Naive thymus-derived CD4-positive, alpha-beta T cell (primary cell): ENCODE measurements around the gene KIDINS220. TPM values are rescaled to one million over a fixed set of nuclear protein-coding genes. Genes with fewer than 3 reads are reported as not detected.

Source experiments
- ATAC-seq: fragments of 150-1000 bp; cut with Tn5 transposase; 2 replicates; pipeline ENCODE4 v1.10.0; 2021; ENCODE audit warnings: mild to moderate bottlenecking, moderate library complexity
- CTCF ChIA-PET: fragments of 350-600 bp; sonication (Branson Sonifier 250); formaldehyde crosslinking; loops from one replicate; lab custom pipeline; 2021; ENCODE audit warnings: antibody characterized with exemption; lab: Charles Lee
- POLR2A ChIA-PET: fragments of 350-600 bp; sonication (Branson Sonifier 250); formaldehyde crosslinking; loops from one replicate; lab custom pipeline; 2021; ENCODE audit warnings: antibody characterized with exemption, inconsistent platforms; lab: Charles Lee
- DNase-seq, 9 donors: peaks; one replicate each; pipeline versions ENCODE4 v3.0.0 to v3.0.0-alpha.2; 2020 to 2022; ENCODE audit warnings: mixed read lengths in 1 of 9
- H3K27ac ChIP-seq: one replicate; pipeline ENCODE4 v1.7.0; 2013; ENCODE audit warnings: mild to moderate bottlenecking, low read depth, low read length, moderate library complexity
- H3K27me3 ChIP-seq, 2 donors: one replicate each; pipeline ENCODE4 v1.7.0; 2013; ENCODE audit warnings: low read length in 2 of 2, mild to moderate bottlenecking in 2 of 2, moderate library complexity in 2 of 2; ENCODE audit not compliant: control insufficient read depth in 2 of 2, insufficient read depth in 2 of 2
- H3K36me3 ChIP-seq, 3 experiments: 1 replicate in 2 of 3; 2 replicates in 1 of 3; pipeline ENCODE4 v1.7.0; 2013; ENCODE audit warnings: low read length in 3 of 3, mild to moderate bottlenecking in 3 of 3, moderate library complexity in 1 of 3; ENCODE audit not compliant: insufficient read depth in 3 of 3, control insufficient read depth in 2 of 3
- H3K4me1 ChIP-seq, 2 donors: one replicate each; pipeline ENCODE4 v1.7.0; 2013; ENCODE audit warnings: low read length in 2 of 2, mild to moderate bottlenecking in 2 of 2, moderate library complexity in 1 of 2; ENCODE audit not compliant: control insufficient read depth in 2 of 2, insufficient read depth in 2 of 2
- H3K4me3 ChIP-seq: 2 replicates; pipeline ENCODE4 v1.7.0; 2013; ENCODE audit warnings: mild to moderate bottlenecking, low read length
- H3K9me3 ChIP-seq, 3 experiments: 1 replicate in 2 of 3; 2 replicates in 1 of 3; pipeline ENCODE4 v1.7.0; 2013; ENCODE audit warnings: low read length in 3 of 3; ENCODE audit not compliant: control insufficient read depth in 2 of 3
- H3K27ac Mint-ChIP-seq, 9 donors: one replicate each; pipeline ENCODE4 v1.8.0; 2020 to 2022; ENCODE audit warnings: mixed read lengths in 9 of 9, mild to moderate bottlenecking in 8 of 9, moderate library complexity in 5 of 9, inconsistent platforms in 2 of 9
- H3K27me3 Mint-ChIP-seq, 5 donors: one replicate each; pipeline ENCODE4 v1.8.0; 2021 to 2022; ENCODE audit warnings: mixed read lengths in 5 of 5, mild to moderate bottlenecking in 1 of 5
- H3K36me3 Mint-ChIP-seq, 5 donors: one replicate each; pipeline ENCODE4 v1.8.0; 2020 to 2022; ENCODE audit warnings: mixed read lengths in 5 of 5, mild to moderate bottlenecking in 3 of 5, inconsistent platforms in 1 of 5
- H3K4me1 Mint-ChIP-seq, 7 donors: one replicate each; pipeline ENCODE4 v1.8.0; 2020 to 2022; ENCODE audit warnings: mixed read lengths in 7 of 7, mild to moderate bottlenecking in 3 of 7, inconsistent platforms in 1 of 7
- H3K4me3 Mint-ChIP-seq, 10 donors: one replicate each; pipeline ENCODE4 v1.8.0; 2020 to 2022; ENCODE audit warnings: mild to moderate bottlenecking in 10 of 10, mixed read lengths in 10 of 10, moderate library complexity in 6 of 10, inconsistent platforms in 2 of 10
- H3K9me3 Mint-ChIP-seq, 11 donors: one replicate each; pipeline ENCODE4 v1.8.0; 2020 to 2022; ENCODE audit warnings: mixed read lengths in 11 of 11, mild to moderate bottlenecking in 4 of 11, inconsistent platforms in 1 of 11, moderate library complexity in 1 of 11
- intact Hi-C, 2 donors: fragments of 100-400 bp; cut with micrococcal nuclease; formaldehyde crosslinking; loops; one replicate each; pipeline ENCODE4 v1.15.1; 2023
- polyA plus RNA-seq, 2 donors: library from polyadenylated mRNA; unstranded; fragments of 300-500 nt; fragmentation: Illumina TruSeq; gene quantifications; one replicate each; pipeline ENCODE4 v1.2.3, GENCODE V29; 2021
- total RNA-seq, 6 experiments: library from RNA in 5 of 6; stranded (reverse) in 5 of 6; gene quantifications; 1 replicate in 5 of 6; 2 replicates in 1 of 6; pipeline ENCODE4 v1.2.3 and lab custom pipeline; 2021 to 2026

KIDINS220 gene
- total and polyA plus RNA-seq, 7 experiments from 2014 or later, result 23.8 to 54.3 (median 43.0) TPM

GRCh38 chr2:8774371-8774770 lies 63.0 kb downstream of the KIDINS220 start:
- H3K27ac Mint-ChIP-seq, result peak overlapping the region in 1 of 9 donors; percentile 0
- Histone ChIP-seq H3K4me1 (no peaks in the 10 kb centered on the region), H3K27ac (no peak overlapping the region), H3K9me3 (no peaks in the 10 kb centered on the region), H3K27me3 (no peaks in the 10 kb centered on the region), H3K4me3 (no peak overlapping the region), H3K36me3 (peaks cover 0 to 46% (median 11%) of the 10 kb centered on the region in 3 experiments)
- H3K36me3 Mint-ChIP-seq, result peaks cover 15 to 64% (median 49%) of the 10 kb centered on the region in 5 donors
- ChIA-PET POLR2A (no interaction called here), CTCF (no interaction called here)
- H3K4me3 Mint-ChIP-seq, result no peak overlapping the region
- H3K9me3 Mint-ChIP-seq, result peaks cover 0 to 1% (median 0%) of the 10 kb centered on the region in 11 donors
- intact Hi-C loops, result no loop called here
- H3K27me3 Mint-ChIP-seq, result no peaks in the 10 kb centered on the region
- ATAC-seq, result no peak
- peaks cover 0 to 7% (median 0%) of the 10 kb centered on the region in 7 donors for H3K4me1 Mint-ChIP-seq
- no peak for DNase-seq

- H3K27ac Mint-ChIP-seq, result peak overlapping the region in 3 of 9 donors; percentile 48 to 87 (median 53)
- CTCF ChIA-PET, result no interaction called here
Measured at GRCh38 chr2:8767324-8767723, 70.1 kb downstream of the KIDINS220 start.

GRCh38 chr2:8761529-8762164 lies 75.8 kb downstream of the KIDINS220 start:
- Mint-ChIP-seq H3K9me3 (peaks cover 0 to 9% (median 3%) of the 10 kb centered on the region in 11 donors), H3K27me3 (no peaks in the 10 kb centered on the region), H3K4me3 (no peak overlapping the region), H3K36me3 (peaks cover 20 to 66% (median 46%) of the 10 kb centered on the region in 5 donors), H3K4me1 (peaks cover 0 to 10% (median 0%) of the 10 kb centered on the region in 7 donors), H3K27ac (no peak overlapping the region)
- intact Hi-C loops, result loop anchor here (1.0 to 2.0 kb wide), 5 partner anchors 69 to 1664 kb away; no protein-coding TSS in a partner anchor
- Histone ChIP-seq H3K36me3 (peaks cover 0 to 23% (median 0%) of the 10 kb centered on the region in 3 experiments), H3K4me3 (no peak overlapping the region), H3K27ac (no peak overlapping the region), H3K4me1 (no peaks in the 10 kb centered on the region), H3K9me3 (peaks cover 0 to 1% (median 0%) of the 10 kb centered on the region in 3 experiments), H3K27me3 (no peaks in the 10 kb centered on the region)
- peak in 4 of 9 donors; percentile 1 to 17 (median 10) for DNase-seq
- no peak for ATAC-seq
- POLR2A ChIA-PET, result no interaction called here
- CTCF ChIA-PET, result no interaction called here

More at GRCh38 chr2:8767324-8767723, 70.1 kb downstream of the KIDINS220 start:
- Histone ChIP-seq H3K36me3 (peaks cover 0 to 19% (median 0%) of the 10 kb centered on the region in 3 experiments), H3K27ac (no peak overlapping the region), H3K4me3 (no peak overlapping the region), H3K9me3 (no peaks in the 10 kb centered on the region), H3K27me3 (no peaks in the 10 kb centered on the region), H3K4me1 (no peaks in the 10 kb centered on the region)
- DNase-seq (no peak), ATAC-seq (no peak)
- POLR2A ChIA-PET, result no interaction called here
- Mint-ChIP-seq H3K4me3 (no peak overlapping the region), H3K36me3 (peaks cover 9 to 51% (median 37%) of the 10 kb centered on the region in 5 donors), H3K27me3 (no peaks in the 10 kb centered on the region), H3K9me3 (no peaks in the 10 kb centered on the region), H3K4me1 (peaks cover 0 to 13% (median 0%) of the 10 kb centered on the region in 7 donors)
- intact Hi-C loops, result no loop called here

GRCh38 chr2:8756716-8757115 lies 80.7 kb downstream of the KIDINS220 start:
- H3K27ac ChIP-seq, result no peak overlapping the region
- no peak for DNase-seq
- peaks cover 0 to 19% (median 0%) of the 10 kb centered on the region in 3 experiments for H3K36me3 ChIP-seq
- H3K4me3 ChIP-seq, result no peak overlapping the region
- intact Hi-C loops, result no loop called here
- Mint-ChIP-seq H3K27ac (no peak overlapping the region), H3K9me3 (peaks cover 0 to 14% (median 8%) of the 10 kb centered on the region in 11 donors), H3K4me3 (no peak overlapping the region), H3K36me3 (peaks cover 30 to 60% (median 48%) of the 10 kb centered on the region in 5 donors), H3K4me1 (peaks cover 0 to 8% (median 4%) of the 10 kb centered on the region in 7 donors), H3K27me3 (no peaks in the 10 kb centered on the region)
- no peaks in the 10 kb centered on the region for H3K4me1 ChIP-seq
- POLR2A ChIA-PET, result no interaction called here
- peaks cover 0 to 7% (median 0%) of the 10 kb centered on the region in 3 experiments for H3K9me3 ChIP-seq
- CTCF ChIA-PET, result no interaction called here
- no peaks in the 10 kb centered on the region for H3K27me3 ChIP-seq
- ATAC-seq, result no peak

- H3K4me1 Mint-ChIP-seq, result peaks cover 0 to 8% (median 4%) of the 10 kb centered on the region in 7 donors
- H3K9me3 Mint-ChIP-seq, result peaks cover 0 to 14% (median 8%) of the 10 kb centered on the region in 11 donors
- DNase-seq (no peak), ATAC-seq (no peak)
- H3K9me3 ChIP-seq, result peaks cover 0 to 7% (median 0%) of the 10 kb centered on the region in 3 experiments
- POLR2A ChIA-PET, result no interaction called here
- no peak overlapping the region for H3K4me3 Mint-ChIP-seq
- CTCF ChIA-PET, result no interaction called here
- H3K27ac Mint-ChIP-seq, result no peak overlapping the region
- no peaks in the 10 kb centered on the region for H3K27me3 ChIP-seq
- H3K36me3 ChIP-seq, result peaks cover 0 to 19% (median 0%) of the 10 kb centered on the region in 3 experiments
- intact Hi-C loops, result no loop called here
- H3K4me3 ChIP-seq, result no peak overlapping the region
- no peaks in the 10 kb centered on the region for H3K27me3 Mint-ChIP-seq
- peaks cover 30 to 60% (median 48%) of the 10 kb centered on the region in 5 donors for H3K36me3 Mint-ChIP-seq
- no peak overlapping the region for H3K27ac ChIP-seq
- H3K4me1 ChIP-seq, result no peaks in the 10 kb centered on the region
Measured at GRCh38 chr2:8756230-8756629, 81.2 kb downstream of the KIDINS220 start.

- H3K27me3 Mint-ChIP-seq, result no peaks in the 10 kb centered on the region
- H3K9me3 Mint-ChIP-seq, result peaks cover 0 to 14% (median 8%) of the 10 kb centered on the region in 11 donors
- no peaks in the 10 kb centered on the region for H3K27me3 ChIP-seq
- H3K4me1 ChIP-seq, result no peaks in the 10 kb centered on the region
- ATAC-seq (no peak), DNase-seq (no peak)
- POLR2A ChIA-PET, result interaction anchor here (0.8 kb wide), 1 partner anchor 21 kb away, joined by 3 read pairs; no protein-coding TSS in a partner anchor
- H3K4me3 ChIP-seq, result no peak overlapping the region
- H3K4me3 Mint-ChIP-seq, result no peak overlapping the region
- H3K27ac Mint-ChIP-seq, result no peak overlapping the region
- H3K4me1 Mint-ChIP-seq, result peaks cover 0 to 8% (median 2%) of the 10 kb centered on the region in 7 donors
- peaks cover 0 to 29% (median 0%) of the 10 kb centered on the region in 3 experiments for H3K36me3 ChIP-seq
- H3K27ac ChIP-seq, result no peak overlapping the region
- CTCF ChIA-PET, result no interaction called here
- H3K36me3 Mint-ChIP-seq, result peaks cover 30 to 56% (median 41%) of the 10 kb centered on the region in 5 donors
- H3K9me3 ChIP-seq, result peaks cover 0 to 7% (median 0%) of the 10 kb centered on the region in 3 experiments
- intact Hi-C loops, result no loop called here
Measured at GRCh38 chr2:8754106-8754776, 83.2 kb downstream of the KIDINS220 start.
